Liver (tissue), 3 donors: ENCODE data around the gene ERVV-1.

Experiments used
- CTCF ChIP-seq: fragments of 150-350 bp; IDR thresholded peaks from 2 replicates; pipeline ENCODE4 v1.5.1; 2017; ENCODE audit warnings: improper control_type of control experiment, low read depth, low read length; ENCODE audit not compliant: missing input control
- GABPA ChIP-seq, 2 donors: IDR thresholded peaks in 1 of 2; conservative IDR thresholded peaks in 1 of 2; 2 replicates each; pipeline ENCODE4 v1.6.1; 2016; ENCODE audit warnings: antibody characterized with exemption in 2 of 2, mild to moderate bottlenecking in 1 of 2, moderate library complexity in 1 of 2
- JUND ChIP-seq, 2 donors: IDR thresholded peaks; 2 replicates each; pipeline ENCODE4 v1.6.1; 2016; ENCODE audit warnings: antibody characterized with exemption in 2 of 2
- MAX ChIP-seq: IDR thresholded peaks from 2 replicates; pipeline ENCODE4 v1.6.1; 2016; ENCODE audit warnings: antibody characterized with exemption
- NR2F2 ChIP-seq: IDR thresholded peaks from 2 replicates; pipeline ENCODE4 v1.6.1; 2016; ENCODE audit warnings: antibody characterized with exemption
- RAD21 ChIP-seq, 2 donors: IDR thresholded peaks; 2 replicates each; pipeline ENCODE4 v1.6.1; 2016; ENCODE audit warnings: antibody characterized with exemption in 2 of 2, mild to moderate bottlenecking in 2 of 2
- REST ChIP-seq: IDR thresholded peaks from 2 replicates; pipeline ENCODE4 v1.6.1; 2016; ENCODE audit warnings: antibody characterized with exemption, mild to moderate bottlenecking
- SP1 ChIP-seq: IDR thresholded peaks from 2 replicates; pipeline ENCODE4 v1.6.1; 2018; ENCODE audit warnings: antibody characterized with exemption, mild to moderate bottlenecking
- TAF1 ChIP-seq: conservative IDR thresholded peaks from 2 replicates; pipeline ENCODE4 v1.6.1; 2016; ENCODE audit warnings: antibody characterized with exemption, mild to moderate bottlenecking
- YY1 ChIP-seq: IDR thresholded peaks from 2 replicates; pipeline ENCODE4 v1.6.1; 2016; ENCODE audit warnings: antibody characterized with exemption, mild to moderate bottlenecking
- ZBTB33 ChIP-seq: IDR thresholded peaks from 2 replicates; pipeline ENCODE4 v1.6.1; 2016; ENCODE audit warnings: antibody characterized with exemption
- TF ChIP-seq, protein P1 (sequence below): IDR thresholded peaks from 2 replicates; pipeline ENCODE4 v1.6.1; 2016; ENCODE audit warnings: antibody characterized with exemption
- donor health status: healthy.
- donor health status: healthy.

DNA sequence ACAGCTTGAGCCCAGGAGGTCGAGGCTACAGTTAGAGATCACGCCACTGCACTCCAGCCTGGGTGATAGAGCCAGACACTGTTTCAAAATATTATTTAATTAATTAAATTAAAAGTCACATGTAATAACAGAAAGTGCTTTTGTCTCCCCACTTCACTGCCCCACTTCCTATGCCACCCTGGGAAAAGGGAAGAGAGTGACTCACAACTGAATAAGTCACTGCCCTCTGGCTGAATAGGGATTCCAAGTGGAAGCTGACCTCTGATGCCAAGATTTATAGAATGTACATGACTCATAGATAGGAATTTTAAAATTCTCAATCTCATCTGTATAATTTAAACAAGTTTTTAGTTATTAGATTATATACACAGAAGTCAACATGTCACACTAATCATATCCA lies 22.2 kb upstream of the ERVV-1 start:
- TF ChIP-seq CTCF: no peak
- no peak for TF ChIP-seq ZBTB33
- TF ChIP-seq NR2F2: no peak
- TF ChIP-seq GABPA (IDR thresholded peaks at IDR 0.05 in 1 of 2, conservative IDR thresholded peaks at IDR 0.05 in 1 of 2): no peak
- no peak for TF ChIP-seq RAD21 (IDR thresholded peaks at IDR 0.05)
- TF ChIP-seq MAX: no peak
- TF ChIP-seq SP1: no peak
- TF ChIP-seq YY1: no peak
- TF ChIP-seq, protein P1, sequence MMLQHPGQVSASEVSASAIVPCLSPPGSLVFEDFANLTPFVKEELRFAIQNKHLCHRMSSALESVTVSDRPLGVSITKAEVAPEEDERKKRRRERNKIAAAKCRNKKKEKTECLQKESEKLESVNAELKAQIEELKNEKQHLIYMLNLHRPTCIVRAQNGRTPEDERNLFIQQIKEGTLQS: no peak
- TF ChIP-seq TAF1: no peak
- TF ChIP-seq REST: no peak
- TF ChIP-seq JUND (IDR thresholded peaks at IDR 0.05): no peak
